ENCODE data around the gene ABCG1. TPM values are rescaled to one million over a fixed set of nuclear protein-coding genes. Genes with fewer than 3 reads are reported as not detected.

Gene ABCG1
- polyA plus RNA-seq, 2 of the 4 experiments (the other 2 are of a cell fraction): 2.3 to 5.1 TPM

- H3K4me1 ChIP-seq: peaks cover 14% of the 10 kb centered on the region
- no peak for DNase-seq (ENCODE audit: low read depth in 1 of 2, low spot score in 1 of 2)
- WGBS (ENCODE audit: missing lambda C conversion rate): 88% methylated on average over 2 of the region's 5 CpGs
- H3K27ac ChIP-seq: no peak overlapping the region
- no peak overlapping the region for H3K4me3 ChIP-seq
- TF ChIP-seq NFE2L2 (conservative IDR thresholded peaks at IDR 0.05; ENCODE audit: low read length) (no peak), PBX3 (IDR thresholded peaks at IDR 0.05) (no peak), E2F6 (IDR thresholded peaks at IDR 0.05; ENCODE audit: borderline replicate concordance, low read depth) (no peak), MAZ (IDR thresholded peaks at IDR 0.05; ENCODE audit: borderline replicate concordance, low read depth, low read length) (no peak), RCOR1 (IDR thresholded peaks at IDR 0.05; ENCODE audit: low read depth, low read length) (no peak), RAD21 (conservative IDR thresholded peaks at IDR 0.05 in 1 of 2, IDR thresholded peaks at IDR 0.05 in 1 of 2) (no peak)
- TF ChIP-seq, protein P1, sequence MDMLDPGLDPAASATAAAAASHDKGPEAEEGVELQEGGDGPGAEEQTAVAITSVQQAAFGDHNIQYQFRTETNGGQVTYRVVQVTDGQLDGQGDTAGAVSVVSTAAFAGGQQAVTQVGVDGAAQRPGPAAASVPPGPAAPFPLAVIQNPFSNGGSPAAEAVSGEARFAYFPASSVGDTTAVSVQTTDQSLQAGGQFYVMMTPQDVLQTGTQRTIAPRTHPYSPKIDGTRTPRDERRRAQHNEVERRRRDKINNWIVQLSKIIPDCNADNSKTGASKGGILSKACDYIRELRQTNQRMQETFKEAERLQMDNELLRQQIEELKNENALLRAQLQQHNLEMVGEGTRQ (IDR thresholded peaks at IDR 0.05): no peak
- ChIA-PET CTCF (no interaction called here), POLR2A (no interaction called here)
- FAIRE-seq: no peak
- no peak overlapping the region for H3K4me2 ChIP-seq
- ATAC-seq: no peak
- no peaks in the 10 kb centered on the region for H3K9me3 ChIP-seq
Observed at GRCh38 chr21:42213082-42213774, 5.7 kb upstream of the ABCG1 start.

DNA sequence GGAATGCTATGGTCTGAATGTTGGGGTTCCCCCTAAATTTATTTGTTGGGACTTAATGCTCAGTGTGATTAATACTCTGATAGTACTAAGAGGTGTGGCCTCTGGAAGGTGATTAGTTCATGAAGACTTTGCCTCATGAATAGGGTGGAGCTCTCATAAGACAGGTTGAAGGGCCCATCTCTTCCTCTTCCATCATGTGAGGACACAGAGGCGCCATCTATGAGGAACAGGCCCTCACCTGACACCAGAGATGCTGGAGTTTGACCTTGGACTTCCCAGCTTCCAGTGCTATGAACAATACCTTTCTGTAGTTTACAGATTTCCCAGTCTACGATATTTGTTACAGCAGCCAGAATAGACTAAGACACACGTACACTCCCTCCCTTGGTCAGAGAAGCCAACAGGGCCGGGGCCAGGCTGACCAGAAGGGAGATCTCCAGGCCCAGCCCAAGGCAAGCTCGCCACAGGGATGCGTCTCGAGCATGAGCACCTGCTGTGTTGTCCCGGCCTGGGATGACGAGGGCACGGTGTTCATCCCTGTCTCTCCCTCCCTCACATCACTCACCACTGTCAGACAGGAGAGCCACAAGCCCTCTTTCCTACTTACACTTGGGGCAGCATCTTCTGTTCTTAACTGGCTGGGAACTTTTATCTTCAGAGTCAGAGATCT, 4.7 kb upstream of the ABCG1 start:
- H3K27ac ChIP-seq: no peak overlapping the region
- peaks cover 14% of the 10 kb centered on the region for H3K4me1 ChIP-seq
- ChIA-PET CTCF (no interaction called here), POLR2A (no interaction called here)
- H3K4me3 ChIP-seq: no peak overlapping the region
- FAIRE-seq (no peak), DNase-seq (ENCODE audit: low read depth in 1 of 2, low spot score in 1 of 2) (no peak), ATAC-seq (no peak)
- no peaks in the 10 kb centered on the region for H3K9me3 ChIP-seq
- no peak for TF ChIP-seq SMC3 (IDR thresholded peaks at IDR 0.05)
- no peak for TF ChIP-seq NFE2L2 (conservative IDR thresholded peaks at IDR 0.05; ENCODE audit: low read length)
- no peak for TF ChIP-seq ZNF302 (CRISPR knock-in tag; IDR thresholded peaks at IDR 0.05)
- no peak for TF ChIP-seq ZSCAN20 (CRISPR knock-in tag; IDR thresholded peaks at IDR 0.05)
- TF ChIP-seq E2F6 (IDR thresholded peaks at IDR 0.05; ENCODE audit: borderline replicate concordance, low read depth): no peak
- TF ChIP-seq FOSB (CRISPR knock-in tag; IDR thresholded peaks at IDR 0.05): no peak
- TF ChIP-seq MYC (IDR thresholded peaks at IDR 0.05; ENCODE audit: borderline replicate concordance, low read length): no peak
- 70% methylated on average over 9 of the region's 10 CpGs for WGBS (ENCODE audit: missing lambda C conversion rate)
- H3K4me2 ChIP-seq: no peak overlapping the region

DNA sequence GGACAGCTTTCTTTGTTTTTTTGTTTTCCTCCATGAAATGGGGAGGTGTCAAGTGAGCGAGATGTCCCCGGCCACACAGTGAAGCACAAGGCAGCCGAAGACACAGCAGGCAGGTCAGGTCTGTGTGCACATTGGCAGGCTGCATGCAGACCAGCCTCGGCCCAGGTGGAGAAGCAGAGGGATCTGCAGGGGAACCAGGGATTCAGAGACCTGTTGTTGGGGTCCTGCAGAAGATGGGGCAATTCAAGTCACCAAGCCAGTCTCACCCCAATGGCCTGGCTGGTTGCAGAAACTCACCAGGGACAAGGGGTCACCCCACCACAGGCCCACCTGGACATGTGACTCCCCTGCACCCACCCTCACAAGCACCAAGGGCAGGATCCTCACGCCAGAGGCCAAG, 4.0 kb upstream of the ABCG1 start:
- ATAC-seq (no peak), FAIRE-seq (no peak), DNase-seq (ENCODE audit: low read depth in 1 of 2, low spot score in 1 of 2) (no peak)
- ChIA-PET CTCF (no interaction called here), POLR2A (no interaction called here)
- Histone ChIP-seq H3K4me2 (no peak overlapping the region), H3K4me3 (no peak overlapping the region), H3K27ac (no peak overlapping the region), H3K9me3 (no peaks in the 10 kb centered on the region), H3K4me1 (peaks cover 8% of the 10 kb centered on the region; the same call in 2 of the 3 replicates)
- TF ChIP-seq FOXS1 (CRISPR knock-in tag; IDR thresholded peaks at IDR 0.05) (no peak), ZSCAN20 (CRISPR knock-in tag; IDR thresholded peaks at IDR 0.05) (no peak), CBX2 (IDR thresholded peaks at IDR 0.05; ENCODE audit: borderline replicate concordance, low read depth) (no peak), KDM1A (IDR thresholded peaks at IDR 0.05; ENCODE audit: low read depth) (no peak), HEYL (CRISPR knock-in tag; IDR thresholded peaks at IDR 0.05) (no peak), JUNB (IDR thresholded peaks at IDR 0.05) (no peak), HOXB13 (CRISPR knock-in tag; IDR thresholded peaks at IDR 0.05; ENCODE audit: low read depth) (no peak), KDM5A (IDR thresholded peaks at IDR 0.05) (no peak)
- 71% methylated on average over 5 of the region's 5 CpGs for WGBS (ENCODE audit: missing lambda C conversion rate)
